HepG2 (cell line): ENCODE data around the gene MFRP. TPM values are rescaled to one million over a fixed set of nuclear protein-coding genes. Genes with fewer than 3 reads are reported as not detected.

Source experiments
- AKAP8 ChIP-seq: sonication (generic); formaldehyde crosslinking; IDR thresholded peaks from 2 replicates; pipeline ENCODE4 v1.5.1; 2020; ENCODE audit warnings: mild to moderate bottlenecking, missing genetic modification reagents
- ELF3 ChIP-seq: IDR thresholded peaks from 2 replicates; pipeline ENCODE4 v1.6.1; 2016; ENCODE audit warnings: missing genetic modification reagents, missing compliant biosample characterization
- ETV5 ChIP-seq: IDR thresholded peaks from 2 replicates; pipeline ENCODE4 v1.6.1; 2018; ENCODE audit warnings: missing biosample characterization, missing genetic modification reagents, inconsistent platforms, borderline replicate concordance
- FOSL1 ChIP-seq: sonication (generic); formaldehyde crosslinking; IDR thresholded peaks from 2 replicates; pipeline ENCODE4 v1.9.0; 2021; ENCODE audit warnings: missing genetic modification reagents, borderline replicate concordance
- KDM6A ChIP-seq: IDR thresholded peaks from 2 replicates; pipeline ENCODE4 v1.6.1; 2016; ENCODE audit warnings: low read depth
- MXI1 ChIP-seq: IDR thresholded peaks from 3 replicates; pipeline ENCODE4 v1.6.1; 2012; ENCODE audit warnings: low read depth, low read length, inconsistent platforms, borderline replicate concordance
- NFKB2 ChIP-seq: sonication (generic); formaldehyde crosslinking; IDR thresholded peaks from 2 replicates; pipeline ENCODE4 v1.4.0; 2020; ENCODE audit warnings: missing genetic modification reagents, borderline replicate concordance
- PHF20 ChIP-seq: sonication (generic); formaldehyde crosslinking; IDR thresholded peaks from 2 replicates; pipeline ENCODE4 v1.5.0; 2020; ENCODE audit warnings: mild to moderate bottlenecking, missing genetic modification reagents
- RARA ChIP-seq: IDR thresholded peaks from 2 replicates; pipeline ENCODE4 v1.6.1; 2016; ENCODE audit warnings: missing genetic modification reagents, missing compliant biosample characterization
- RBM39 ChIP-seq: fragments of 200-400 bp; formaldehyde crosslinking; IDR thresholded peaks from one replicate; pipeline ENCODE4 v1.6.1; 2018; ENCODE audit warnings: antibody characterized with exemption, mild to moderate bottlenecking, low read depth, low read length; ENCODE audit not compliant: poor library complexity, severe bottlenecking
- RELA ChIP-seq: sonication (generic); formaldehyde crosslinking; IDR thresholded peaks from 2 replicates; pipeline ENCODE4 v1.4.0; 2020; ENCODE audit warnings: missing genetic modification reagents
- SMARCE1 ChIP-seq: fragments of 450-650 bp; IDR thresholded peaks from 2 replicates; pipeline ENCODE4 v1.6.1; 2017; ENCODE audit warnings: borderline replicate concordance
- SP4 ChIP-seq: sonication (generic); formaldehyde crosslinking; IDR thresholded peaks from 2 replicates; pipeline ENCODE4 v1.8.1; 2023; ENCODE audit warnings: mild to moderate bottlenecking, missing genetic modification reagents
- SRF ChIP-seq: IDR thresholded peaks from 2 replicates; pipeline ENCODE4 v1.6.1; 2011; ENCODE audit warnings: mild to moderate bottlenecking, low read depth, low read length, moderate library complexity
- STAG1 ChIP-seq: sonication (generic); formaldehyde crosslinking; IDR thresholded peaks from 2 replicates; pipeline ENCODE4 v1.4.0; 2020; ENCODE audit warnings: missing genetic modification reagents
- TEAD3 ChIP-seq: optimal IDR thresholded peaks from 2 replicates; pipeline ENCODE3; 2016; ENCODE audit warnings: borderline replicate concordance
- ZMAT3 ChIP-seq: sonication (generic); formaldehyde crosslinking; conservative IDR thresholded peaks from 2 replicates; pipeline ENCODE4 v1.7.0; 2021; ENCODE audit warnings: missing genetic modification reagents
- ZNF207 ChIP-seq: fragments of 450-650 bp; IDR thresholded peaks from 2 replicates; pipeline ENCODE4 v1.6.1; 2016; ENCODE audit warnings: antibody characterized with exemption, borderline replicate concordance
- ZNF331 ChIP-seq: sonication (generic); formaldehyde crosslinking; IDR thresholded peaks from 2 replicates; pipeline ENCODE4 v1.4.0; 2020; ENCODE audit warnings: missing genetic modification reagents
- ZNF510 ChIP-seq: sonication (generic); formaldehyde crosslinking; IDR thresholded peaks from 2 replicates; pipeline ENCODE4 v1.4.0; 2020; ENCODE audit warnings: low read depth, mild to moderate bottlenecking, missing genetic modification reagents
- polyA plus RNA-seq, 8 experiments: library from polyadenylated mRNA; depleted of rRNA in 3 of 8; stranded (reverse) in 7 of 8; unstranded in 1 of 8; fragments of >200 nt; fragmentation: Illumina TruSeq in 4 of 8; extraction: Trizol in 4 of 8; gene quantifications; 2 replicates each; pipeline versions ENCODE4 v1.2.1 to v1.2.3, GENCODE V29; 2011 to 2016; ENCODE audit warnings: low read depth in 4 of 8, missing spikeins in 1 of 8, mixed read lengths in 1 of 8; ENCODE audit not compliant: insufficient read depth in 1 of 8
- total RNA-seq, 5 experiments: library from RNA; depleted of rRNA; stranded (reverse); fragments of >200 nt; fragmentation: Illumina TruSeq; extraction: Trizol; gene quantifications; 2 replicates each; pipeline ENCODE4 v1.2.3, GENCODE V29; 2016; ENCODE audit warnings: low read depth in 1 of 5
- TF ChIP-seq, protein P1 (sequence below): sonication (generic); formaldehyde crosslinking; conservative IDR thresholded peaks from 2 replicates; pipeline ENCODE4 v1.5.0; 2020; ENCODE audit warnings: missing genetic modification reagents
- TF ChIP-seq, protein P2 (sequence below): sonication (generic); formaldehyde crosslinking; IDR thresholded peaks from 2 replicates; pipeline ENCODE4 v1.5.1; 2020; ENCODE audit warnings: mild to moderate bottlenecking, missing genetic modification reagents, borderline replicate concordance
- TF ChIP-seq, protein P3 (sequence below): sonication (generic); formaldehyde crosslinking; IDR thresholded peaks from 2 replicates; pipeline ENCODE4 v1.8.0; 2022; ENCODE audit warnings: mild to moderate bottlenecking, missing genetic modification reagents

The MFRP gene
- total and polyA plus RNA-seq, 2 of the 13 experiments (the other 11 are each of a cell fraction or from before 2014, with no cell fraction given) = not detected

DNA sequence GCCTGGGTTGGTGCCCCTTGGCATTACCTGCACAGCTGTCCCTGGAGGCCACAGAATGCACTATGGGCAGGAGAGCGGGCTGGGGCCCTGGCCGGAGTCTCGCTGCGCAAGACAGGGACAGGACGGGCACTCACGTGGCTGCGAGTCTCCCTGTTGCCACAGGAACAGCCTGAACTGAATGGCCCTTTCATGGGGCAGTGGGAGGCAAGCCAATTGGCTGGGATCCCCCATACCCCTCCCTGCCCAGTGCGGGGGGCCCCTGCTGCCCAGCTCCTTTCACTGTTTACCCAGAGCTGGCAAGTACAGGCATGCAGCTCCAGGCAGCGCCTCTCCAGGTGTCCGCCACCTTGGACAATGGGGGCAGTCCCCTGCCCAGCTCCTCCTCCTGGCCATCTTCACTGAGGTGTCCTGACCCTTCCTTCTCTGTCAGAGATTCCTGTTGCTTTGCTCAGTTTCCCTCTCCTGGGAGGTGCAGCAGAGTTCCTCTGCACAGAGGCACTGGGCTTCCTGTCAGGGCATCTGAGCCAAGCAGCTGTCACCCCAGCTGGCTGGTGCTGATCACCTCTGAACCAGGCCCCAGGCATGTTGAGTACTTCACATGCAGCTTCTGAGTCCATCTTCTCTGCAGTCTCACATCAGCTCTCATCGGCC lies 29.8 kb upstream of the MFRP start (continued):
- TF ChIP-seq, protein P1, sequence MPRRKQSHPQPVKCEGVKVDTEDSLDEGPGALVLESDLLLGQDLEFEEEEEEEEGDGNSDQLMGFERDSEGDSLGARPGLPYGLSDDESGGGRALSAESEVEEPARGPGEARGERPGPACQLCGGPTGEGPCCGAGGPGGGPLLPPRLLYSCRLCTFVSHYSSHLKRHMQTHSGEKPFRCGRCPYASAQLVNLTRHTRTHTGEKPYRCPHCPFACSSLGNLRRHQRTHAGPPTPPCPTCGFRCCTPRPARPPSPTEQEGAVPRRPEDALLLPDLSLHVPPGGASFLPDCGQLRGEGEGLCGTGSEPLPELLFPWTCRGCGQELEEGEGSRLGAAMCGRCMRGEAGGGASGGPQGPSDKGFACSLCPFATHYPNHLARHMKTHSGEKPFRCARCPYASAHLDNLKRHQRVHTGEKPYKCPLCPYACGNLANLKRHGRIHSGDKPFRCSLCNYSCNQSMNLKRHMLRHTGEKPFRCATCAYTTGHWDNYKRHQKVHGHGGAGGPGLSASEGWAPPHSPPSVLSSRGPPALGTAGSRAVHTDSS = no peak
- peak; percentile 53; the same call in 1 of the 2 replicates for TF ChIP-seq KDM6A (CRISPR knock-in tag)
- TF ChIP-seq ZNF510 (CRISPR knock-in tag) = no peak
- no peak for TF ChIP-seq ELF3 (CRISPR knock-in tag)
- no peak for TF ChIP-seq AKAP8
- TF ChIP-seq RELA (CRISPR knock-in tag) = no peak
- TF ChIP-seq NFKB2 (CRISPR knock-in tag) = peak; percentile 58; the same call in 1 of the 2 replicates
- TF ChIP-seq ZMAT3 (CRISPR knock-in tag) = no peak
- peak; percentile 88; the same call in 2 of the 3 replicates for TF ChIP-seq MXI1
- TF ChIP-seq STAG1 (CRISPR knock-in tag) = no peak
- no peak for TF ChIP-seq ETV5
- TF ChIP-seq PHF20 = no peak
- no peak for TF ChIP-seq RBM39
- peak; percentile 5; the same call in 1 of the 2 replicates for TF ChIP-seq RARA (CRISPR knock-in tag)
- TF ChIP-seq, protein P2, sequence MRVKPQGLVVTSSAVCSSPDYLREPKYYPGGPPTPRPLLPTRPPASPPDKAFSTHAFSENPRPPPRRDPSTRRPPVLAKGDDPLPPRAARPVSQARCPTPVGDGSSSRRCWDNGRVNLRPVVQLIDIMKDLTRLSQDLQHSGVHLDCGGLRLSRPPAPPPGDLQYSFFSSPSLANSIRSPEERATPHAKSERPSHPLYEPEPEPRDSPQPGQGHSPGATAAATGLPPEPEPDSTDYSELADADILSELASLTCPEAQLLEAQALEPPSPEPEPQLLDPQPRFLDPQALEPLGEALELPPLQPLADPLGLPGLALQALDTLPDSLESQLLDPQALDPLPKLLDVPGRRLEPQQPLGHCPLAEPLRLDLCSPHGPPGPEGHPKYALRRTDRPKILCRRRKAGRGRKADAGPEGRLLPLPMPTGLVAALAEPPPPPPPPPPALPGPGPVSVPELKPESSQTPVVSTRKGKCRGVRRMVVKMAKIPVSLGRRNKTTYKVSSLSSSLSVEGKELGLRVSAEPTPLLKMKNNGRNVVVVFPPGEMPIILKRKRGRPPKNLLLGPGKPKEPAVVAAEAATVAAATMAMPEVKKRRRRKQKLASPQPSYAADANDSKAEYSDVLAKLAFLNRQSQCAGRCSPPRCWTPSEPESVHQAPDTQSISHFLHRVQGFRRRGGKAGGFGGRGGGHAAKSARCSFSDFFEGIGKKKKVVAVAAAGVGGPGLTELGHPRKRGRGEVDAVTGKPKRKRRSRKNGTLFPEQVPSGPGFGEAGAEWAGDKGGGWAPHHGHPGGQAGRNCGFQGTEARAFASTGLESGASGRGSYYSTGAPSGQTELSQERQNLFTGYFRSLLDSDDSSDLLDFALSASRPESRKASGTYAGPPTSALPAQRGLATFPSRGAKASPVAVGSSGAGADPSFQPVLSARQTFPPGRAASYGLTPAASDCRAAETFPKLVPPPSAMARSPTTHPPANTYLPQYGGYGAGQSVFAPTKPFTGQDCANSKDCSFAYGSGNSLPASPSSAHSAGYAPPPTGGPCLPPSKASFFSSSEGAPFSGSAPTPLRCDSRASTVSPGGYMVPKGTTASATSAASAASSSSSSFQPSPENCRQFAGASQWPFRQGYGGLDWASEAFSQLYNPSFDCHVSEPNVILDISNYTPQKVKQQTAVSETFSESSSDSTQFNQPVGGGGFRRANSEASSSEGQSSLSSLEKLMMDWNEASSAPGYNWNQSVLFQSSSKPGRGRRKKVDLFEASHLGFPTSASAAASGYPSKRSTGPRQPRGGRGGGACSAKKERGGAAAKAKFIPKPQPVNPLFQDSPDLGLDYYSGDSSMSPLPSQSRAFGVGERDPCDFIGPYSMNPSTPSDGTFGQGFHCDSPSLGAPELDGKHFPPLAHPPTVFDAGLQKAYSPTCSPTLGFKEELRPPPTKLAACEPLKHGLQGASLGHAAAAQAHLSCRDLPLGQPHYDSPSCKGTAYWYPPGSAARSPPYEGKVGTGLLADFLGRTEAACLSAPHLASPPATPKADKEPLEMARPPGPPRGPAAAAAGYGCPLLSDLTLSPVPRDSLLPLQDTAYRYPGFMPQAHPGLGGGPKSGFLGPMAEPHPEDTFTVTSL = no peak
- TF ChIP-seq ZNF207 = no peak
- TF ChIP-seq FOSL1 (CRISPR knock-in tag) = no peak
- TF ChIP-seq ZNF331 (CRISPR knock-in tag) = 0 out of 2 replicates have a peak, but pooled peaks have one; percentile 64
- TF ChIP-seq SP4 (CRISPR knock-in tag) = 0 out of 2 replicates have a peak, but pooled peaks have one; percentile 36
- no peak for TF ChIP-seq SMARCE1
- TF ChIP-seq, protein P3, sequence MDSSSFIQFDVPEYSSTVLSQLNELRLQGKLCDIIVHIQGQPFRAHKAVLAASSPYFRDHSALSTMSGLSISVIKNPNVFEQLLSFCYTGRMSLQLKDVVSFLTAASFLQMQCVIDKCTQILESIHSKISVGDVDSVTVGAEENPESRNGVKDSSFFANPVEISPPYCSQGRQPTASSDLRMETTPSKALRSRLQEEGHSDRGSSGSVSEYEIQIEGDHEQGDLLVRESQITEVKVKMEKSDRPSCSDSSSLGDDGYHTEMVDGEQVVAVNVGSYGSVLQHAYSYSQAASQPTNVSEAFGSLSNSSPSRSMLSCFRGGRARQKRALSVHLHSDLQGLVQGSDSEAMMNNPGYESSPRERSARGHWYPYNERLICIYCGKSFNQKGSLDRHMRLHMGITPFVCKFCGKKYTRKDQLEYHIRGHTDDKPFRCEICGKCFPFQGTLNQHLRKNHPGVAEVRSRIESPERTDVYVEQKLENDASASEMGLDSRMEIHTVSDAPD (CRISPR knock-in tag) = no peak
- peak; percentile 50 for TF ChIP-seq TEAD3 (CRISPR knock-in tag)
- TF ChIP-seq SRF = no peak
